HG02870 (cell line): ENCODE results near the gene SMTN.

Experiments used
- ATAC-seq: cut with Tn5 transposase; IDR thresholded peaks from one replicate; pipeline ENCODE4 v1.9.1; 2021; ENCODE audit warnings: mild to moderate bottlenecking, moderate library complexity; ENCODE audit not compliant: unreplicated experiment

Gene SMTN

DNA sequence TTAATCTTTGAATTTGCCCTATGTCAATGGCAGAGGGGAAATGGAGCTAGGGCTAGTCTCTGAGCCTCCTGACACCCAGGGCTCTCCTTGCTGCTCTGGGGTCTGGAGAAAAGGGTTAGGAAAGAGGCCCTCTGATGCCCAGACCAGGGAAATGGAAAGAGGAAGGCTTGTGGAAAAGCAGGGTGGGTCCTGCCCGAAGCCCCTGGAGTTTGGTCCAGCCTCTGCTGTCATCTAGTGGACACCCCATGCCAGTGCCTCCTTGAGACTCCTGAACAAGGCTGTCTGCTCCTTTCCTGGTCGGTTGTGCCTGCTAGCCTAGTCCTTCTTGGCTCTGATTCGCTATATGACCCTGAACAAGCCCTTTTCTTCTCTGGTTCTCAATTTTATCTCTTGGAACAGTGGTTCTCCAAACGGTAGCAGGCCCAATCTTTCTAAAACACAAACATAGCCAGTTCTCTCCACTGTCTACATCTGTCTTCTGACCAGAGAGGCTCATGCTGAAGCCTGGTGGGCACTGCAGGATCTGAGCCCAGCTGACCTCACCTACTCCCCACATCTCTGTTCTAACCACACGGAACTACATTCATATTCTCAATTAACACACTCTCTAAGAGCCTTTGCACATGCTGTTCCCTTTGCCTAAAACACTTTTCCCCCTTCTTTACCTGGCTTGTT is 68.0 kb downstream of the SMTN start:
- no peak for ATAC-seq

- ATAC-seq = no peak
Measured at GRCh38 chr22:31150615-31151014, 69.5 kb downstream of the SMTN start.

- ATAC-seq = no peak
Measured at GRCh38 chr22:31151872-31152271, 70.8 kb downstream of the SMTN start.

DNA sequence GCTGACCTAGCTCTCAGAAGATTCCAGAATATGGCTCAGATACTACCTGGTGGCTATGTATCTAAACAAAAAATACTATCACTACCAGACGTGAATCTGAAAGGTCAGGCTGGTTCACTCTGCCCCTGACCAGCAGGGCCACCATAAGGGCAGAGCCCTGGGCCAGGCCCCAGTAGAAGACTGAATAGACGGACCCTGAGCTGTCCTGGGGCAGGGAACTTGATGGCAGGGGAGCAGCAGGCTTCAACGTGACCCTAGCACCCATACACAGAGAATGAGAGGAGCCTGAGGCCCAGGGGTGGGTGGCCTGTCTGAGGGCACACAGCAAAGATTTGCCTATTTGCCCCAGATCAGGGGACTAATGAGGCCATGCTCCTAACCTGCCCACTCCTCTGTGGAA is 72.2 kb downstream of the SMTN start:
- no peak for ATAC-seq
